HG03097 (cell line): Measurements from ENCODE around the gene NUDT3.
"Not testable (repeated sequence)": the region's sequence is repeated elsewhere in the genome, so short reads cannot be mapped to it uniquely, and the experiment has no call there.

Experiments
- ATAC-seq: cut with Tn5 transposase; IDR thresholded peaks from one replicate; pipeline ENCODE4 v1.9.1; 2021; ENCODE audit not compliant: unreplicated experiment, low FRiP score

NUDT3 gene

GRCh38 chr6:34324738-34325444 lies 67.6 kb downstream of the NUDT3 start:
- no peak for ATAC-seq

- not testable (repeated sequence) for ATAC-seq
Measured at GRCh38 chr6:34324221-34324620, 68.2 kb downstream of the NUDT3 start.

- no peak for ATAC-seq
Measured at GRCh38 chr6:34323300-34323699, 69.2 kb downstream of the NUDT3 start.

GRCh38 chr6:34322732-34323131 lies 69.7 kb downstream of the NUDT3 start:
- ATAC-seq: no peak

GRCh38 chr6:34321821-34322220 lies 70.6 kb downstream of the NUDT3 start:
- ATAC-seq: no peak

- ATAC-seq: no peak
Measured at GRCh38 chr6:34319471-34319885, 73.0 kb downstream of the NUDT3 start.

GRCh38 chr6:34318499-34319470 lies 73.7 kb downstream of the NUDT3 start:
- ATAC-seq: no peak

- no peak for ATAC-seq
Measured at GRCh38 chr6:34317882-34318498, 74.5 kb downstream of the NUDT3 start.

- no peak for ATAC-seq
Measured at GRCh38 chr6:34317172-34317477, 75.3 kb downstream of the NUDT3 start.

GRCh38 chr6:34316431-34317171 lies 75.9 kb downstream of the NUDT3 start:
- no peak for ATAC-seq

- ATAC-seq: no peak
Measured at GRCh38 chr6:34315780-34316179, 76.7 kb downstream of the NUDT3 start.

- ATAC-seq: no peak
Measured at GRCh38 chr6:34315256-34315655, 77.2 kb downstream of the NUDT3 start.

- no peak for ATAC-seq
Measured at GRCh38 chr6:34312259-34312658, 80.2 kb downstream of the NUDT3 start.

- ATAC-seq: no peak
Measured at GRCh38 chr6:34310817-34311216, 81.7 kb downstream of the NUDT3 start.

GRCh38 chr6:34308483-34308882 lies 84.0 kb downstream of the NUDT3 start:
- ATAC-seq: no peak

- ATAC-seq: no peak
Measured at GRCh38 chr6:34305982-34306708, 86.3 kb downstream of the NUDT3 start.

- no peak for ATAC-seq
Measured at GRCh38 chr6:34305497-34305896, 87.0 kb downstream of the NUDT3 start.

- no peak for ATAC-seq
Measured at GRCh38 chr6:34304164-34304563, 88.3 kb downstream of the NUDT3 start.

- no peak for ATAC-seq
Measured at GRCh38 chr6:34302929-34303328, 89.5 kb downstream of the NUDT3 start.

GRCh38 chr6:34301408-34301807 lies 91.1 kb downstream of the NUDT3 start:
- no peak for ATAC-seq
